HG03460 (cell line): ENCODE results near the gene PPP1R14C.
"Not testable (repeated sequence)": the region's sequence is repeated elsewhere in the genome, so short reads cannot be mapped to it uniquely, and the experiment has no call there.

Experiments
- ATAC-seq: cut with Tn5 transposase; IDR thresholded peaks from one replicate; pipeline ENCODE4 v1.9.1; 2021; ENCODE audit not compliant: unreplicated experiment

Gene PPP1R14C

GRCh38 chr6:150137711-150138110, 5.1 kb upstream of the PPP1R14C start:
- not testable (repeated sequence) for ATAC-seq

GRCh38 chr6:150138638-150139037, 4.2 kb upstream of the PPP1R14C start:
- no peak for ATAC-seq

DNA sequence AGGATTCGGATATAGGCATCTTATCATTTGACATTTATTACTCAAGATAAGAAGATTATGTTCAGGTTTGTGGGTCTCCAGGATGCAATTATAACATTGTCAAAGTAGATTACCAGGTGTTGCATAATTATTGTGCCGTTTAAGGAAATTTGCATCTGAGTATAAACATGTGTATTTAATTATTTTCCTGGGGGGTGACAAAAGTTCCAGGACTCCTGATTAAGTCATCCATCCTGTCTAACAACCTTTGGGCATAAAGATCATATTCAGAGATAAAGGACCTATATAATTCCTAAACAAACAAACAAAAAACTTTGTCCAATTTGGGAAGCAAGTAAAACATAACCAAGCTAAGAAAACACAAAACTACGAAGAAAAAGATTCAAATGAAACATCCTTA, 3.3 kb upstream of the PPP1R14C start:
- no peak for ATAC-seq

DNA sequence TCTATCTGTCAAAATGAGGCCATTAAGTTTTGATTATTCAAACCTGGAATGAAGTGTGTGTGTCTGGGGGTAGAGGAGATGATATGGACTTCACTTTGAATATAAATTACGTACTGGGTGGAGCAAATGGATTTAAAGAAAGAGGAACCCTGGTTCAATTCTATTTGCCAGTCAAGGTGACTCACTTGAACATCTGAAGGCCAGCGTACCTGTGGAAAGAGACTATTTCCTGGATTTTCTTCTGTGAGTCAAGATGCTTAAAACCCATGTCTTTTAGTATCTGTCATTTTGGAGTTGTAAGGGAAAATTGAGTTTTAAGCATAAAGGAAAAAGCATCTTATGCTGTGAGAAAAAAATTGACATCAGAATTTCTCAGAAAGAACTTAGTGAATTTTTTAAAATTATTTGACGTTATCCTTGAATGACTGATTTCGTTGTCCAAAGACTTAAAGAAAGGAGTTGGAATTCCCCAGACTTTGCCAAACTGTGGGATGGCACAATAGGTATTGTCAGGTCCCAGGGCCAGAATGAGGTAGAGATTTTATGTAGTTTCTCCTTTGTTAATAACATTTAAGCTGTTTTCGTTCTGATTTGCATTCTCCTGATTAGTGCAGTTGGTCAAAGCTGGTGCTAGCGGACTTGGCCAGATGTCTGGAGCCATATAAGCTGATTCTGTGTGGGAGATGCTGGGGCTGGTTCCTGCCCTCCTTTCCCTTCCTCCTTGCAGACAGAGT, 2.4 kb upstream of the PPP1R14C start:
- ATAC-seq = no peak

GRCh38 chr6:150142097-150142669, 661 bp upstream of the PPP1R14C start:
- no peak for ATAC-seq

DNA sequence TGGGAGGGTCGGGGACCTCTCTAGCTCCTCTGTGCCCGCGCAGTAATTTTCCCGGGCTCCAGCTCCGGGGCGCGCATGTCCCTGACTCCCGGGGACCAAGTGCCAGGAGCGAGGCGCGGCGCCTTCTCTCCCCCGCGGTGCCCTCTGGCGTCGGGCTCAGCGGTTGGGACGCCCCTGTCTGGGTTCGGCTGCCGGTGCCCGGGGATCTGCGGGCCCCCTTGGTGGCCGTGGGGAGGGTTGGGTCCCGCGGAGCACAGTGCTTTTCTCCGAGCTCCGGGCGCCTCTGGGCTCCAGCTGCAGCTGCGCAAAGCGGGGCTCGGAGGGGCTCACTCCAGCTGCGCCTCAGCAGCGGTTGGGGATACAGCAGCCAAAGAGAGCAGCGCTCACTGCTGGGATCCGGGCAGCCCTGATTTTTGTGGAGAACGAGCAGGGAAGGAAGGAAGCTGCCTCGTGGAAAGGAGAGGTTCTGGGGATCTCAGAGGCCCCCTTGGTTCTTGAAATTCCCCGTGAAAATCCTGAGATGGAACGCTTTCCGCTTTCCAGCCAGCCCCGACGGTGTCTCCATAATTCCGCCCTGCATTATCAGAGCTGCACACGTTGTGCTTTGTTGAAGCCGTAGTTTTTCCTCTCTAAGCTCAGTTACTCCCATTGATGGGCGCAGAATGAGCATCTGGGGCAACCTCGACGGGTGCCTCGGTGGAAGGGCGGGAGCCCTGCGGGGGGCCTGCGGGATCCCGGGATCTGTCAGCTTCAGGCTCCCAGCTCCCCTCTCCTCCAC, 861 bp downstream of the PPP1R14C start:
- no peak for ATAC-seq

DNA sequence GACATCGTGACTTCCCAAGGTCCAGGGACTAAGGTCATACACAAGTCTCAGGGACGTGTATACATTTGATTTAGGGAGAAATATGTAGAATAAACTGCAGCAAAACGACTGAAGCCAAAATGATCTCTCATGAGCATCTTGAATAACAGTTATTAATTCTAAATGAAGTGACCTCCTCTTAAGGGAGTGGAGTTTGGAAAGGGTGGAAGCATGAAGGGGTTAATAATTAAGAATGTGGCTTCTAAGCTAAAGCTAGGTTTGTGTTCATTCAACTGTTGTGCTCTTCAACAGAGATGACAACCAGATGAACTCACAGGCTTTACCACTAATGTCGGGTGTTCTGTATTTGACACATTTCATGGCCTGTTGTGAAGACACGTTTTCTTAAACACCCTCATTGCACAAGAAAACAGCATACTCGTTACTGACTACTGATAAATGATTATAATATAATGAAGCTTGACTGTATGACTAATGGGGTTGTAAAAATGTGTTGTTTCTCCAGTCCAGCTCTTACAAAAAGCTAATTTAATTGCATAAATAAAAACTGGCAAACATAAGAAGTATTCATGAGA, 1.5 kb downstream of the PPP1R14C start:
- no peak for ATAC-seq

DNA sequence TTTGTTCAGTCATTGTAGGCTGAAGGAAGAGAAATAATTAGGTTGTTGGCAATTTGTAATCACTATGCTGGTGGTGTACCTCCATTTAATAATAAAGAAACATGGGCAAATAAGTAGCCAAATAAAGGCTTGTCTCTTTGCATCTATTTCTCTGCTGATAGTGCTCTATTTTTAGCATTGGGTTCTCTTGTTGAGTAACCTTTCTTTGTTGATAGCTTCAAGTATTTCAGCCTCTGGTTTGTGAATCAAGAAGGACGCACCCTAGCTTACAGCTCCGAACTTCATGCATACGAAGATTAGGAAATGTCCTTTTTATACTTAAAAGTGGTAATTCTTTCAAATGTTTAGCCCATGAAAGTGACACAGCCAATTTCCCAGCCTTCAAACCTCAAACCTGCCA, 2.6 kb downstream of the PPP1R14C start:
- no peak for ATAC-seq

GRCh38 chr6:150145830-150146229, 3.0 kb downstream of the PPP1R14C start:
- no peak for ATAC-seq

- ATAC-seq = no peak
Observed at GRCh38 chr6:150146436-150146835, 3.6 kb downstream of the PPP1R14C start.

DNA sequence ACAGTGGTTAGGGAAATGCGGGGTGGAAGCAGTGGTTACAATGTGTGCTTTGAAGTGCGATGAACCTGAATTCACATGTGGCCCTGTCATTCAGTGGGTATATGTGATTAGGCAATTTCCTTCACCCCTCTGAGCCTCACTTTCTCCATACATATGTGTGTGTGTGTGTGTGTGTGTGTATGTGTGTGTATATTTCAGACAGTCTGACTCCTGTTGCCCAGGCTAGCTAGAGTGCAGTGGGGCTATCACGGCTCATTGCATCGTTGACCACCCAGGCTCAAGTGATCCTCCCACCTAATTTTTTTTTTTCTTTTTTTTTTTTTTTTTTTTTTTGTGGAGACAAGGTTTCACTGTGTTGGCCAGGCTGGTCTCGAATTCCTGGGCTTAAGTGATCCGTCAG, 6.3 kb downstream of the PPP1R14C start:
- no peak for ATAC-seq

DNA sequence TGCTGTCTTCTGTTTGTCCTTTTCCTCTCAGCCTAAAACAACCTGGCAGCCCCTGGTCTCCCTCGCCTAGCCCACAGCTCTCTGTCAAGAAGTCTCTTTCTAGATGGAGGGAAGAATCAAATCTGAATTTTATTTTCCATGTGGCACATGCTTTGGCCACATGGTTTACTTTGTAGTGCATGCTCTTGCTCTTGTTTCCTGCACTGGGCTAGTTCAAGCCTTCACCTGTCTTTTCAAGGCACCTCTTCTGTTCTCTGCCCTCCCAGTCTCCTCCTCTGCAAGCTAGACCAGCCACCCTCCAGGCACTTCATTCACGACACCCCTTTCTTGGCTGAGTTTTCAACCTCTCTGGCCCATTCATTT, 7.6 kb downstream of the PPP1R14C start:
- no peak for ATAC-seq

DNA sequence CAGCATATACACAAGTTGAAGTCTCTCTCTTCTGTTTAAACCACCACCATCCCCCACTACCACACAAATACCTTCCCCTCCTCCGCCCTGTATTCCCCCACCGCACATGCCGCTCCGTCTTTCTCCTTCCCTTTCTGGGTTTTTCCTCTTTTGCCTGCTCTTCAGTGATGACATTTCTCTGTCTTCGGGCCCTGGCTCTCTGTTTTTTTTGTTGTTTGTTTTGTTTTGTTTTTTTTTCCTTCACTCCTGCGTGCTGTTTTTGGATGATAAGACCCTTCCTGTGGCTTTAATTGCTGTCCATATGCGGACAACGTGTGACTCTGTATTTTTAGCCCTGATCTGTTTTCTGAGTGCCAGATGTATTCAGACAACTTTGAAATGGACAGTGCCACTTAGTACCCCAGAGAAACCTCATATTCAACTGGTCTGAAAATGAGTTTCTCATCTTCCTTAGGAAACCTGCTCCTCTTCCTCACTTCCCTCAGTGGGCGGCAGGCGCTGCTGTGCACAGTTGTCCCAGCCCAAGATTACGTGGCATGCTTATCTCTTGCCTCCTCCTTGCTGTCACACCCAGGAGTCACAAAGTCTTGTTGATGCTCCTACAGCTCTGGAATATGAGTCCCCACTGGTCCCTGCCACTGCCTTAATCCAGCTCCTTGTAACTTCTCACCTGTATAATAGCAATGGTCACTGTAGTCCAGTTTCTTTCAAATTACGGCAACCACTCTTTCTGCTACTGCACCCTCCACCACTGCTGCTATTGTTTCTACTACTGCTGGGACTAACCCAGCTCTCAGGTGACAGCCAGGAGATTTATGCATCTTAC, 8.2 kb downstream of the PPP1R14C start:
- ATAC-seq = no peak

DNA sequence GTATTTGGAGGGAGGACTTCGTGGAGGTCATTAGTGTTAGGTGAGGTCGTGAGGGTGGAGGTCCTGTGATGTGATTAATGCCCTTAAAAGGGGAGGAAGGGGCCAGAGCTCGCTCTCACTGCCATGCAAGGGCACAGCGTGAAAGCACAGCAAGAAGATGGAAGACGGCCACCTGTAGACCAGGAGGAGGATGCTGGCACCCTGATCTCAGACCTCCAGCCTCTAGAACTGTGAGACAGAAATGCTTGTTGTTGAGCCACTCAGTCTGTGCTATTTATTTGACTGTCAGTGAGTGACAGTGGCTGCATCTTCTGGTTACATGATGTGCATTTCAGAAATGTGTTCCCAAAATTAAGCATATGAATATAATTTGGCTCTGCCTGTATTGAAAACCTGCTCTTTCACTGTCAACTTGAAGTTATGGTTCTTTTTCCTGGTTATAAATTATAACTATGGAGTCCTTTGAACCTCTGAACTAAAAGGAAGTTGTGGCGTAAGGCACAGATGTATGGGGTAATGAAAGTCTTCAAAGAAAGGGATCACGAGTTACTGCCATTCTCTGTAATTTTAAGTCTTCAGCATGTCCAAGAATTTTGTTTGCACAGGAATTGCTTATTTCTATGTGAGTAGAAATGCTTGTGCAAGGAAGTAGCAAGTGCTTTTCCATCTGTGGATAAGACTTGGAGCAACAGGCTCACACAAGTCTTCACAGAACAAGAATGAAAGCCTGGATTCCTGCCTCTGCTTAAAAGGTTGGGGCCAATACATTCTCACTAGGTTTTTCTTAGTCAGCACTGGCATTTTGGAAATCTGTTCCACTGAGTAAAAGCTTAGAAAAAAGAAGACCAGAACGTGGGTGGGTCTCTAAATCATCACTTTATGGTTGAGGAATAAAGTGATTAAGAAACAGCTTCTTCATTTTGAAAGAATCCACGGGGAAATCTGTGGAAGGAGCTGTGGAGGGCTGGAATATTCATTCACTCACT, 10.3 kb downstream of the PPP1R14C start:
- ATAC-seq = no peak

DNA sequence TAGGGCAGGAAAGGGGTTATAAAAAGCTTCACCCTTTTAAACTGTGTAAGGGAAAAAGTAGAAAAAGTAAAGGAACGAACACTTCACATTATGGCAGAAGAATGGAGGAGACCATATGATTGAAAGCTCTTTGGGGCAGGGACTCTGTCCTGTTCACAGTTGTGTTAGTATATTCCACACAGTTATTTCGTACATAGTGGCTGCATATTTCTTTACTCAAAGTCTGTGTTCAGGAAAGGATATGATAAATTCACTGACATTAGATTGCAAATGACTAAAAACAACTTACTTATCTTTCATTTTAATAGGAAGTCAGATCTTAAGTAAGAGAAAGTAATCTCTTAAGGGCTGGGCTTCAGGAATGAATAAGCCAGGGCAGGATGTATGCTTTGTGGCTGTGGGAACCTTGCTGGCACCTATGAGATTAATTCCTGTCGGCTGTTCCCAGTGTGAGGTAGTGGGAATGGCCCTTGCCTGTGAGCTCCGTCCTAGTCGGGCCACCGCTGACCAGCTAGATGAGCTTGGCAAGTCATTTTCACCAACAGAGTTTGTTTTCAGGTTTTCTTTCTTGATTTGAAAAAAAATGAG, 11.2 kb downstream of the PPP1R14C start:
- no peak for ATAC-seq

- no peak for ATAC-seq
Observed at GRCh38 chr6:150156460-150156859, 13.6 kb downstream of the PPP1R14C start.

DNA sequence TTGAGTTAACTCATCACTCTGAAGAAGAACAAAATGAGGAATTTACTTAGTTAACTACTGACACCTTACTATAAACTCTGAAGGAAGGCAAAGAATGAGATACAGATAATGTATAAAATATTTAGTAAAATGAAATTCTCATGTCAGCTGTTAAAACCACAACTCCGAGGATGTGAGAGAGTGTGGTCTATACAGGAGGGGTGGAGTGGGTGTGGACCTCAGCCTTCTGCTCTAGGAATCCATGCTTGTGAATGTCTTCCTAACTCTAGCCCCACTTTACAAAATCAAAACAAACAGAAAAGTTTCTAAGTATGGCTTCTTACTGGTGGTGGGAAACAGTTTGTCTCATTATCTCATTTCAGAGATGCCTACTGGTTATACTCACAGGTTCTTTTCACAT, 14.2 kb downstream of the PPP1R14C start:
- ATAC-seq = no peak

GRCh38 chr6:150159757-150160156, 16.9 kb downstream of the PPP1R14C start:
- ATAC-seq = no peak

GRCh38 chr6:150163970-150164369, 21.1 kb downstream of the PPP1R14C start:
- ATAC-seq = no peak
